Measurements from ENCODE around the gene TYW3. TPM values are rescaled to one million over a fixed set of nuclear protein-coding genes. Genes with fewer than 3 reads are reported as not detected.

The TYW3 gene
- total and polyA plus RNA-seq, 2 of the 8 experiments (the other 6 are each of a cell fraction or from before 2014, with no cell fraction given), result 6.9 to 31.4 TPM

- Histone ChIP-seq H2BK15ac (ENCODE audit: low read length) (no peak overlapping the region), H3K9ac (replicated peaks in 1 of 4; ENCODE audit: extremely low read depth in 1 of 4, low read depth in 3 of 4, low read length in 3 of 4) (no peak overlapping the region), H3K4me2 (ENCODE audit: insufficient read depth in 1 of 2, low read depth in 2 of 2, low read length in 2 of 2) (no peak overlapping the region), H3K36me3 (ENCODE audit: control insufficient read depth in 2 of 4, insufficient read depth in 4 of 4, low read length in 3 of 4) (peaks cover 0 to 31% (median 11%) of the 10 kb centered on the region in 4 experiments; a peak in 4 of 8 replicates), H3K79me1 (ENCODE audit: low read depth, low read length) (no peaks in the 10 kb centered on the region), H3K4me3 (ENCODE audit: extremely low read depth in 1 of 4, insufficient read depth in 2 of 4, low read depth in 3 of 4, low read length in 4 of 4) (no peak overlapping the region), H2AK5ac (ENCODE audit: low read depth, low read length) (no peak overlapping the region), H2AFZ (ENCODE audit: low read length) (no peak overlapping the region), H3K56ac (replicated peaks; ENCODE audit: insufficient read length, low read depth, low read length) (no peak overlapping the region), H3K27ac (ENCODE audit: low read depth, low read length) (no peak overlapping the region), H3K4me1 (replicated peaks in 1 of 4; ENCODE audit: control insufficient read depth in 3 of 4, insufficient read depth in 4 of 4, low read length in 3 of 4) (peaks cover 0 to 2% (median 0%) of the 10 kb centered on the region in 4 experiments; a peak in 2 of 7 replicates), H4K5ac (ENCODE audit: insufficient read length, low read depth, low read length) (no peak overlapping the region), H4K20me1 (replicated peaks in 1 of 2; ENCODE audit: control insufficient read depth in 1 of 2, insufficient read depth in 2 of 2, low read length in 2 of 2) (no peaks in the 10 kb centered on the region), H4K8ac (ENCODE audit: extremely low read depth, insufficient read depth, low read length) (no peak overlapping the region), H2BK120ac (replicated peaks; ENCODE audit: low read depth, low read length) (no peak overlapping the region), H3K23ac (ENCODE audit: insufficient read length) (no peak overlapping the region), H3K27me3 (replicated peaks in 1 of 4; ENCODE audit: control insufficient read depth in 3 of 4, extremely low read depth in 1 of 4, insufficient read depth in 3 of 4, low read length in 3 of 4) (no peaks in the 10 kb centered on the region), H2BK12ac (ENCODE audit: low read depth, low read length) (no peak overlapping the region), H2BK5ac (ENCODE audit: low read depth, low read length) (no peak overlapping the region), H3K14ac (ENCODE audit: insufficient read length) (no peak overlapping the region), H3K9me3 (ENCODE audit: insufficient read depth in 2 of 2, low read depth in 1 of 2, low read length in 1 of 2) (peaks cover 4 to 11% of the 10 kb centered on the region in 2 experiments; a peak in 2 of 4 replicates), H3K23me2 (ENCODE audit: low read depth, low read length) (no peaks in the 10 kb centered on the region), H3K79me2 (ENCODE audit: control insufficient read depth in 1 of 2, insufficient read depth in 2 of 2, low read length in 2 of 2) (no peaks in the 10 kb centered on the region), H4K91ac (replicated peaks; ENCODE audit: insufficient read length, low read length) (no peak overlapping the region), H3K18ac (ENCODE audit: extremely low read depth, low read length) (no peak overlapping the region), H2BK20ac (ENCODE audit: low read length) (no peak overlapping the region), H3K4ac (replicated peaks; ENCODE audit: insufficient read length, low read depth, low read length) (no peak overlapping the region)
- 93% methylated on average over 1 of the region's 1 CpG; no CpG with 5 or more reads in 1 of the 2 experiments for WGBS, 2 experiments (ENCODE audit: extremely low coverage in 1 of 2, insufficient coverage in 1 of 2, insufficient read length in 1 of 2, insufficient replicate concordance in 2 of 2, low coverage in 1 of 2, low lambda C conversion rate in 2 of 2, missing lambda C conversion rate in 1 of 2)
- POLR2A ChIA-PET (ENCODE audit: partially characterized antibody), result no interaction called here
- CTCF ChIA-PET (ENCODE audit: partially characterized antibody), result interaction anchor here (1.4 to 4.0 kb wide), 2 partner anchors 15 to 19 kb away, joined by 4 to 19 read pairs; partner anchors contain the start of genes CRYZ and TYW3
- DNase-seq (ENCODE audit: low read depth in 1 of 2, low spot score in 2 of 2) (no peak), FAIRE-seq (no peak)
- TF ChIP-seq SP1 (IDR thresholded peaks at IDR 0.05; ENCODE audit: low read depth, low read length), result no peak
- no peak for TF ChIP-seq GTF2F1 (IDR thresholded peaks at IDR 0.05; ENCODE audit: borderline replicate concordance, low read depth, low read length)
- no peak for TF ChIP-seq ATF2 (IDR thresholded peaks at IDR 0.05; ENCODE audit: low read length)
- no peak for TF ChIP-seq POLR2A (IDR thresholded peaks at IDR 0.05; ENCODE audit: control extremely low read depth in 1 of 2, low read depth in 2 of 2, low read length in 2 of 2)
- no peak for TF ChIP-seq KDM5A (IDR thresholded peaks at IDR 0.05; ENCODE audit: low read length)
- no peak for TF ChIP-seq ASH2L (IDR thresholded peaks at IDR 0.05; ENCODE audit: low read length)
- TF ChIP-seq CHD1 (IDR thresholded peaks at IDR 0.05; ENCODE audit: low read depth, low read length), result no peak
- no peak for TF ChIP-seq ZNF274 (IDR thresholded peaks at IDR 0.05; ENCODE audit: borderline replicate concordance, extremely low read depth, low read length)
- no peak for TF ChIP-seq POLR2AphosphoS5 (IDR thresholded peaks at IDR 0.05; ENCODE audit: low read depth, low read length)
- TF ChIP-seq TEAD4 (IDR thresholded peaks at IDR 0.05; ENCODE audit: low read depth, low read length), result no peak
- TF ChIP-seq EGR1 (IDR thresholded peaks at IDR 0.05; ENCODE audit: borderline replicate concordance, low read depth, low read length), result no peak
- no peak for TF ChIP-seq SIX5 (IDR thresholded peaks at IDR 0.05; ENCODE audit: low read depth, low read length)
- TF ChIP-seq CTBP2 (IDR thresholded peaks at IDR 0.05; ENCODE audit: borderline replicate concordance, insufficient read depth, insufficient read length, low read length), result no peak
- no peak for TF ChIP-seq YY1 (IDR thresholded peaks at IDR 0.05; ENCODE audit: low read depth, low read length)
Observed at GRCh38 chr1:74748960-74749359, 16.0 kb downstream of the TYW3 start.
